ENCODE measurements around the gene TRAPPC2L.

TRAPPC2L gene

DNA sequence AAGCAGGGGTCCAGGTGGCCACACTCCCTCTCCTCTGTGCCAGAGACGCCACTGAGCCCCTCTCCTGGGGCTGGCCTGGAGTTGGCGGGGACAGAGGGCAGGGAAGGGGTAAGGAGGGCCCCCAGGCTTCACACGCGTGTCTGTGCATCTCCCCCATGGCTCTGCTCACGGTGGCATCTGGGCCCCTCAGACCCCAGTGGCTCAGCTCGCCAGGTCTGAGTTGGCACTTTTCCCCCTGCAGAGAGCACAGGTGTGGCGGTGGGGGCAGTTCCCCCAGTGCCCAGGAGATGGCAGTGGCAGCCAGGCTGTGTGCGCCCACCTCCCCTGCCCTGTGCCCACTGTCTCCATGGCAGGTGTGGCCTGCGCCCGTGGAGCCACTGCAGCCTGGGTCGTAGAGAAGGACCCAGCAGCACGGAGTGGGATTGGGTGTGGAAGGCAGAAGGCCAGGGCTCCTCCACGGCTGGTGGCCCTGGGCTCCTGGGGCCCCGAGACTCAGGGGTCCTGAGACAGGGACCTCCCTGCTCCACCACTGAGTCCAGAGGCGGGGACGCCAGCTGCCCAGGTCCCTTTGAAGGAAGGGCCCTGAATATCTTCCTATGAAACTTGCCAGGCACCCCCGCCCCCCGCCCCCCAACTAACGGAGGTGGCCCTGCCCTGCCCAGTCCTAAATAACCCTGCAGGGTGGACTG is 40.9 kb upstream of the TRAPPC2L start:
- TF ChIP-seq, protein P1, sequence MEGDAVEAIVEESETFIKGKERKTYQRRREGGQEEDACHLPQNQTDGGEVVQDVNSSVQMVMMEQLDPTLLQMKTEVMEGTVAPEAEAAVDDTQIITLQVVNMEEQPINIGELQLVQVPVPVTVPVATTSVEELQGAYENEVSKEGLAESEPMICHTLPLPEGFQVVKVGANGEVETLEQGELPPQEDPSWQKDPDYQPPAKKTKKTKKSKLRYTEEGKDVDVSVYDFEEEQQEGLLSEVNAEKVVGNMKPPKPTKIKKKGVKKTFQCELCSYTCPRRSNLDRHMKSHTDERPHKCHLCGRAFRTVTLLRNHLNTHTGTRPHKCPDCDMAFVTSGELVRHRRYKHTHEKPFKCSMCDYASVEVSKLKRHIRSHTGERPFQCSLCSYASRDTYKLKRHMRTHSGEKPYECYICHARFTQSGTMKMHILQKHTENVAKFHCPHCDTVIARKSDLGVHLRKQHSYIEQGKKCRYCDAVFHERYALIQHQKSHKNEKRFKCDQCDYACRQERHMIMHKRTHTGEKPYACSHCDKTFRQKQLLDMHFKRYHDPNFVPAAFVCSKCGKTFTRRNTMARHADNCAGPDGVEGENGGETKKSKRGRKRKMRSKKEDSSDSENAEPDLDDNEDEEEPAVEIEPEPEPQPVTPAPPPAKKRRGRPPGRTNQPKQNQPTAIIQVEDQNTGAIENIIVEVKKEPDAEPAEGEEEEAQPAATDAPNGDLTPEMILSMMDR (conservative IDR thresholded peaks at IDR 0.05) = peak; percentile 89
- TF ChIP-seq ZFX (IDR thresholded peaks at IDR 0.05) = no peak
- H3K27ac ChIP-seq = no peak overlapping the region

DNA sequence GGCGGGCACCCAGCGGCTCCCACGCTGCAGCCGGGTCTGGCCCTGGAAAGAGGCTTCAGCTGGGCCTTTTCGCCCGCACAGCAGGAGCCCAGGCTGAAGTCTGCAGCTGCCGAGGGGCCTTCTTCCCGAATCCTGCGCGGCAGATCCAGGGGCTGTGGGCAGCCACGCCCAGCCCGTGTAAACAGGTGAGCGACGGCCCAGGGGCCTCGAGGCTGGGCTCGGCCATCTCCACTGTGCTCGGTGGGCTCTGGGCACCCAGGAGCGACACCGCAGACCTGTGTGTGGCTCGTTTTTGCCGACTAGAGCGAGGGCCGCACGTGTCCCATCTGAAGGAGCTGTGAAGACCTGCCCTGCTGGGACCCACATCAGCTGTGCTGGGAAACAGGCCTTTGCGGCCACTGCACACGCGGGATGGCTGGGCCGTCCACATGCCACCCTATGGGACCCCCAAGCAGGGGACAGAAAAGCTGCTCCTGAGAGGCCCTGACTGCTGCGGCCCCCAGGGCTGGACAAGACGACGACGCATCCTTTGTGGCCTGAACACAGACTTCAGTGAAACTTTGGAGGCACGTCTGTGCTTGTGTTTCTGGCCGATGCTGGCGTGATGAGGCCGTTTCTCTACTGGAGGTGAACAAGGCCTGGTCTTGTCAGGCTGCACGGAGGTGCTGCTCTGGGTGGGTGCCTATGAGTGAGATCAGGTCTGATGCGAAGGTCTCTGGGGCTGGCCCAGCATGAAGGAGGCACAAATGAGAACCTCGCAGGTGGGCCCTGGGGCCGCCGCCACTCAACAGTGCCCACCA is 40.0 kb upstream of the TRAPPC2L start:
- TF ChIP-seq, protein P1 (conservative IDR thresholded peaks at IDR 0.05) = no peak
- no peak for TF ChIP-seq ZFX (IDR thresholded peaks at IDR 0.05)
- H3K27ac ChIP-seq = no peak overlapping the region

DNA sequence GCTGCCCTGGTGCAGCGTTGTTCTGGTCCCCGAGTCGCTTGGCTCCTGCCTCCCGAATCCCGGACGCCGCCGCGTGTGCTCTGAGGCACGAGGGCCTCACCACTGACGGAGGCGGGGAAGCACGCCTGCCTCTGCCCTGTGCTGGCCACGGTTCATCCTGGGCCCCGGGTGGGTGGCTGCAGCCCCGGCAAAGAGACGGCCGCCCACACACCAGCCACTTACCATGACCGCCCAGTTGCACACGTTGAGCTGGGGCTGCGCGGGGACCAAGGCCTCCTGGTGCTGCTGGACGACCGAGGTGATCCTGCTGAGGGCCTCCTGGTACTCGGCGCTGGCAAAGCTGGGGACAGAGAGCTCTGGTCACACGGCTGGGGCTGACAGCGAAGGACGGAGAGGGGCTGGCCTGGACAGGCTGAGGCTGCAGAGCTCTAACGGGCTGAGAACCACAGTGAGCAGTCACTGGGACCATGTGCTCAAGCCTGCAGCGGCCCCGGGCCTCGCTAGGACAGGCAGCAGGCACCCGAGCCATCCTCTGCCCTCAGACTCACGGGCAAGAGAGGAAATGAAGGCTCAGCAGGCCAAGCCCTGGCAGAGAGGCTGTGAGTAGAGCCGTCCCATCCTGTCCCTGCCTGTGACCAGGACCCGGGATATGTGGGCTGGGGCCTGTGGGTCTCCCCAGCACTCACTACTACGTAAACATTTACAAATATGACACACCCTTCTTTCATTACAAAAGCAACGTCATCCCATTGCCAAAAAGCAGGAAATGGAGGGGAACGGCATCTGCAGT is 38.9 kb upstream of the TRAPPC2L start:
- no peak overlapping the region for H3K27ac ChIP-seq
- TF ChIP-seq, protein P1 (conservative IDR thresholded peaks at IDR 0.05) = no peak
- TF ChIP-seq ZFX (IDR thresholded peaks at IDR 0.05) = no peak

DNA sequence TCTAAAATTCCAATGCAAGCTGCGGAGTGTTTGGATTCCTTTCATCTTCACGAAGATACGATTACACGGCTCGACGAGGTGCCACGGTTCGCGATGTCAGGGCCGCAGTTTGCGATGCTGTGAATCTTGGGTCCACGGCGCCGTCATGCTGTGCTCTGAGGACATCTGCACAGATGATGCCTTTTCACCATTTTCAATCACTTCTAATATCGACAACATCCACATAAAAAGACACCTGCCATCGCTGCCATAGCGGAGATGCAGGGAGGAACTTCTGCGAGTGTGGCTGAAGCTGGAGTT is 38.4 kb upstream of the TRAPPC2L start:
- H3K27ac ChIP-seq = no peak overlapping the region
- TF ChIP-seq, protein P1 (conservative IDR thresholded peaks at IDR 0.05) = no peak
- TF ChIP-seq ZFX (IDR thresholded peaks at IDR 0.05) = no peak

DNA sequence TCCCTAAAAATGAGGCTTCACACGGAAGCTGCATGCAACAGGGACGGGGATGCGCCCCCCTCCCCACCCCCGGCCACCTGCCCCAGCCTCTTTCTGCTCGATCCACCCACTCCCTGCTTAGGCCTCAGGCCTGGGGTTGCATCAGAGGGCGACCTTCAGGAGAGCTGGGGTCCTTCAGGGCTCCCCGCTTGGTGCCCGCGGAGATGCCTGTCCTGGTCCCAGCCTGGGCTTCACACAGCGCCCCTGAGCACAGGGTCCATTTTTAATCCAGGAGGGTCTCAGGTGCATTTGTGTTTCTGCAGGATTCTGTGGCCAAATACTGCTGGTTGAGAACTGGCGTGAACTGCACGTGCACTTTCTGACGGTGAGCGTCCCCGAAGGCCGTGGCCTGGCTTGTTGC is 37.8 kb upstream of the TRAPPC2L start:
- H3K27ac ChIP-seq = no peak overlapping the region
- TF ChIP-seq, protein P1 (conservative IDR thresholded peaks at IDR 0.05) = no peak
- TF ChIP-seq ZFX (IDR thresholded peaks at IDR 0.05) = no peak

DNA sequence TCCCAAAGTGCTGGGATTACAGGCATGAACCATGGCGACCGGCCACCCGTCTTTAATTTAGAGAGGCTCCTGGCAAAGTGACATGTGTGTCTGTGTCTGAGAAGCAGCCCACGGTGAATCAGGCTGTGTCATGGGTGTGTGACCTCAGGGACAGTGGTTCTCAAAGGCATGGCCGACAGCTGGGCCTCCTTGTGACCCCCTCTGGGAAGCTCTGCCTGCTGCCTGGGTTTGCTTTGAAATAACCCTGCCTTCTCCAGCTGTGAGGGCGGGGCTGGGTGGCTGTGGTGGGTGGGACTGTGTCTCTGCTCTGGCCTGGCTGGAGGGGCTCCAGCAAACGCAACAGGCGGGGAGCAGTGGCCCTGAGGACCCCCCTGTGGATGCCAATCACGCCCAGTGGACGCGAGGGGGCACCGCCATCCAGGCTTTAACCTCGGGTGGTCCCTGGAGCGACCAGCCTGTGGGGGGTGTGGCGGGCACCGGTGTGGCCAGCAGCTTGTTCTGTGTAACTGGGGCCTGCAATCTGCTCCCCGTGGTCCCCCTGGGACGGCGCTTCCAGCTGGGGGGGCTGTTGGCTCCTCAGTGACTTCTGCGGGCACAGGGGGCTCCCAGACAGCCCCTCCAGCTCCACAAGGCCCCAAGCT is 36.4 kb upstream of the TRAPPC2L start:
- no peak for TF ChIP-seq ZFX (IDR thresholded peaks at IDR 0.05)
- TF ChIP-seq, protein P1 (conservative IDR thresholded peaks at IDR 0.05) = no peak
- no peak overlapping the region for H3K27ac ChIP-seq

Measured in C4-2B (cell line).